ENCODE results near the gene NFE2L2. TPM values are rescaled to one million over a fixed set of nuclear protein-coding genes. Genes with fewer than 3 reads are reported as not detected.
A peak's percentile ranks its signal among the peaks of the same experiment; 100 is the strongest.
"Not testable (repeated sequence)": the region's sequence is repeated elsewhere in the genome, so short reads cannot be mapped to it uniquely, and the experiment has no call there.

Gene NFE2L2
- polyA plus RNA-seq, 6 donors from 2014 or later, result 45.9 to 60.4 (median 54.7) TPM

GRCh38 chr2:177186038-177186437 lies 78.5 kb downstream of the NFE2L2 start:
- H3K4me3 Mint-ChIP-seq; H3K9me3 Mint-ChIP-seq; H3K4me1 Mint-ChIP-seq; H3K27me3 Mint-ChIP-seq; ATAC-seq (ENCODE audit: low read depth in 2 of 2); DNase-seq; H3K36me3 Mint-ChIP-seq: not testable (repeated sequence)
- peak overlapping the region in 1 of 6 donors; percentile 59 for H3K27ac Mint-ChIP-seq

GRCh38 chr2:177184606-177185005 lies 79.9 kb downstream of the NFE2L2 start:
- Mint-ChIP-seq H3K4me3 (no peak overlapping the region), H3K4me1 (no peaks in the 10 kb centered on the region), H3K27me3 (peaks cover 0 to 8% (median 0%) of the 10 kb centered on the region in 3 donors), H3K27ac (no peak overlapping the region), H3K36me3 (no peaks in the 10 kb centered on the region), H3K9me3 (no peaks in the 10 kb centered on the region)
- ATAC-seq (ENCODE audit: low read depth in 2 of 2) (no peak), DNase-seq (no peak)

GRCh38 chr2:177183860-177184259 lies 80.7 kb downstream of the NFE2L2 start:
- no peak for ATAC-seq (ENCODE audit: low read depth in 2 of 2)
- H3K36me3 Mint-ChIP-seq, result no peaks in the 10 kb centered on the region
- no peak overlapping the region for H3K27ac Mint-ChIP-seq
- no peaks in the 10 kb centered on the region for H3K4me1 Mint-ChIP-seq
- DNase-seq, result no peak
- H3K4me3 Mint-ChIP-seq, result no peak overlapping the region
- no peaks in the 10 kb centered on the region for H3K9me3 Mint-ChIP-seq
- peaks cover 0 to 8% (median 0%) of the 10 kb centered on the region in 3 donors for H3K27me3 Mint-ChIP-seq

Other genes starting within 250 kb of the NFE2L2 start
- 10 to 100 TPM; 48.0 to 96.3 (median 70.3) TPM for gene HNRNPA3, start 51.9 kb downstream of the NFE2L2 start, polyA plus RNA-seq (ENCODE audit: low read depth in 6 of 6)
- gene AGPS, start 128.0 kb upstream of the NFE2L2 start, polyA plus RNA-seq (ENCODE audit: low read depth in 6 of 6), result 10 to 100 TPM in 4 of 6 donors, 1 to 10 TPM in 2; 8.1 to 12.6 (median 10.6) TPM